ENCODE measurements around the gene FRZB.

Gene FRZB

DNA sequence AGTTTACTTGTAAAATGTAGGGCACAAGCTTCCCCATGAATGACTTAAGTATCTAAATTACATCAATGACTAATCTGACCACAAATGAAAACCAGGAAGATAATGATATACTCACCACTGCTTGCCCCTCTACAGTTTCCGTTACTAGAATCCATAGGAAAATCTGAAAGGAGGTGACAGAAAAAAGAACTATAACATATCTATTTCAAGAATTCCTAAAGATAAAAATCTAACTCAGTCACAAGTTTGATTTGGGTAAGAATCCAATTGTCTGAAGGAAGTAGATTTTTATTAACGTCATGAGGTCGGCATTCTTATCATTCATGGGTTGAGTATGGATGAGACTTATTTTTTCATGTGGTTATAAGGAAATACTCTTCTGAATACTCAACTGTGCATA lies 7.8 kb downstream of the FRZB start:
- no peak for TF ChIP-seq ZFX (IDR thresholded peaks at IDR 0.05)
- no peak for TF ChIP-seq CTCF (conservative IDR thresholded peaks at IDR 0.05)
- no peak overlapping the region for H3K27ac ChIP-seq

DNA sequence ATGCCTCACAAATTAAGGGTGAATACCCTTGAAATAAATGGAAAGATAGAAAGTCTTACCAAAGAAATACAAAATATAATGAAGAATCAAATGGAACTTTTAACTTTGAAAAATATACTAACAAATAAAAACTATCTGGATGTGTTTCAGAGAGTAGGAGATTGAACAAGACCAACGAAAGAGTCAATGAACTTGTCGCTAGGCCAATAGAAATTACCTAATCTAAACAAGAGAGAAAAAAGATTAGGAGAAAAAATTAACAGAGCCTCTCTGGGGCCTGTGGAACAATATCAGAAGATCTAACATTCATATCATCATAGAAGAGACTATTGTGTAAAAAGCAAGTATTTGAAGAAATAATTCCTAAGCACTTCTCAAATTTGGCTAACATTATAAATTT lies 11.1 kb downstream of the FRZB start:
- TF ChIP-seq CTCF (conservative IDR thresholded peaks at IDR 0.05) (no peak), ZFX (IDR thresholded peaks at IDR 0.05) (no peak)
- H3K27ac ChIP-seq, result no peak overlapping the region

DNA sequence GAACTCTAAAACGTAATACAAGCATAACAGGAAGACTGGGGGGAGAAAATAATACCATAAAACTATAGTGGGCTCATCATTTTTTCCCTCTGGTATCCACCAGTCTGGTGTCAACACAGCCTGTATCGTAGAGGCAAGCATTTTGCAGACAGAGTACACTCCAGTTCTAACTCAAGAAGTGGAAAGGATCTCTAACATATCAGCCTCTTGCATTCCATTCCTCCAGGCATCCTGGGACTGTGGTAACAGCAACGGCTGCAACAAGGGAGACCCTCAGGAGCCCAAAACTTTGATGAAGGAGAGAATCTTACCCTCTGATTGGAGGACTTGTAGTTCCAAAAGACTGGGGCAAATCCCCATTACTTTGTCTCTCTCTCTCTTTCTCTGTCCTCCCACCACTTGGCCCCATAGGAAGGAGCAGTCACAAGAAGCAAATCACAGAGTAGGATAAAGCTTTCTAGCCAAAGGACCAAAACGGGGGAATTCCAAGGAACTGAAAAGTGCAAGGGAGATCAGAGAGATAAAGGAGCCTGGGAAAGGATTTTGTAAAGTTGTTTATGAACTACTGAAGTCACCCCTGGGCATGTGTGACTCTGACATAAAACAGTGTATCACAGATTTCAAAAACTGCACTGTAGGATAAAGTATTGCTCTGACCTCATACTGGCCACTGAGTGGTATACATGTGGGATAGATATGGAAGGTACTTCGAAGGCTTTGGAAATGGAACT lies 11.9 kb downstream of the FRZB start:
- TF ChIP-seq ZFX (IDR thresholded peaks at IDR 0.05) (no peak), CTCF (conservative IDR thresholded peaks at IDR 0.05) (no peak)
- no peak overlapping the region for H3K27ac ChIP-seq

DNA sequence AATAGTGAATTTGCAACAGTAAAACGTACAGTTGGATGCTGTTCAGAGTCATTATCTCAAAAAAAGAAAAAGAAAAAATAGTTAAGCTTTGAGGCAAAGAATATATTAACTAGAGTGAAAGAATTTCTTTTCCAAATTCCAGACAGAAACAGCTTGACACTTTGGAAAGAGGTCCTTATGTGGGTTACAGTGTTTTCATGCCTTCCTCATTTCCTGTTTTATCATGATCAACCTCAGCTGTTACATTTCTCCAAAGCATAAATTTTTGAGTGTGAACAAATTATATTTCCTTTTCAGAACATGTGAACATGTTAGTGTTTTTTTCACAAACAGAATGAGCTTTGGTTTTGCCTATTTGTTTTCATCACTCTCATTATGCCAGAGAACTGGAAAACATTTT lies 13.6 kb downstream of the FRZB start:
- H3K27ac ChIP-seq, result no peak overlapping the region
- TF ChIP-seq CTCF (conservative IDR thresholded peaks at IDR 0.05), result no peak
- no peak for TF ChIP-seq ZFX (IDR thresholded peaks at IDR 0.05)

DNA sequence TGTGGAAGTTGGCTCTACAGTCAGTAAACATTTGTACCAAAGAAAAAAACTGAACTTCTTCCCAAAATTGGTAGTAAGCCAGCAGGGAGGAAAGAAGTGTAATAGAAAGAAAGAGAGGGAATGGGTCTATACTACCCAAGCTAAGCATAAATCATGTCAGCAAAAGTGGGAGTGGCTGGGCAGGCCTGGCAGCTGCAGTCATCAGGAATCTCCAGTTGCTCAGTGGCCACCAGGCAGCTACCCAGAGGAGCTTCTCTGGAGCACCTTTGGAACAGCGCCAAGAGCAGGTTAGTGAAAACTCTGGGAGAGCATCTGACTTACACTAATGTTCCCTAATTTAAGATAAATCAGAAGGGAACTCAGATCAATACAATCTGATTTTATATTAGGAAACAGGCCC lies 14.3 kb downstream of the FRZB start:
- no peak overlapping the region for H3K27ac ChIP-seq
- TF ChIP-seq ZFX (IDR thresholded peaks at IDR 0.05) (no peak), CTCF (conservative IDR thresholded peaks at IDR 0.05) (no peak)

DNA sequence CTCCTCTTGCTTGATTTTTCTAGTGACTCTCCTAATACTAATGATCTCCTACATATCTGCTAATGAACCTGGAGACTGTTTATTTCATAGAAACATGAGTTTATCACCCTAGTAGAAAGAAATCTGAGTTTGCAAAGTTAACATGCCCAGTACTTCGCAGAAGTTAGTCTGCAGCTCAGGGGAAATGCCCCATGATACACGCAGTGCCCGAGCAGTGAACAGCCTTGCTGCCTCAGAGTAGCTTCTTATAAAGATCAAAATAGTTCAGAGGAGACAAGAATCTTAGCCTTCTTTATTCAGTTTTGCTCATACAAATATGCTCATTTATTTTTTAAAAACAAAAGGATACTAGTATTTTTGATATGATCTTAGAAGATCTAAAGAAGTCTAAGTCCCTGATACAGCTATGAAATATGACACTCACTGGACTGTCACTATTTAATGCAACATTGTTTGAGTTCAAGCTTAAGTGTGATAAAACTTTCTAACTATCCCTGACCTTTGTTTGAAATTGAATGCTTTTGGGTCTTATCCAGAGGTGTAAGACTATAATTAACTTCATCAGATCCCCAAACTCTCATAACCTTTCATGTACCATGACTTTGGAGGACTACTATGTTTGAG lies 20.5 kb downstream of the FRZB start:
- H3K27ac ChIP-seq, result no peak overlapping the region
- TF ChIP-seq ZFX (IDR thresholded peaks at IDR 0.05), result no peak
- no peak for TF ChIP-seq CTCF (conservative IDR thresholded peaks at IDR 0.05)

DNA sequence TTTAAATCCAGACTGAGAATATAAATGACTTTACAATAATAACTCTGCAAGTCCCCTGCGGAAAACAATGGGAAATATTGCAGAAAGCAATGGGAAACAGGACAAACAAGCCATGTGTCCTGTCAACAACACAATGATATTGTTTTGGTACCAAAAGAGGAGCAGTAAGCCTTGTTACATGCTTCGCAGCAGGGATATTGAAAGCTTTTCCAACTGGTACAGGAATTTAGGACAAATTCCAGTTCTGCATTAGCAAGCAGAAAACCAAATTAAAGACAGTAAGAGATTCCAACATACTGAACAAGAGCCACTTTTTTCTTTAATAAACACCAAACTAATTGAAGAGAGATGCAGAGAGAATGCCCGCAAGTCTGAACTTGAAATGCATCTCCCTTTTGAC lies 30.0 kb downstream of the FRZB start:
- H3K27ac ChIP-seq, result no peak overlapping the region
- TF ChIP-seq ZFX (IDR thresholded peaks at IDR 0.05) (no peak), CTCF (conservative IDR thresholded peaks at IDR 0.05) (no peak)

Data from C4-2B (cell line).